Activated CD4-positive, CD25-positive, alpha-beta regulatory T cell treated with anti-CD3 and anti-CD28 coated beads, Interleukin-2, amount 50 U/mL, for 24 hours (primary cell): ENCODE data around the gene FGF12.
A peak's percentile ranks its signal among the peaks of the same experiment; 100 is the strongest.
"Not testable (repeated sequence)": the region's sequence is repeated elsewhere in the genome, so short reads cannot be mapped to it uniquely, and the experiment has no call there.

ENCODE experiments used
- ATAC-seq, 2 donors: fragments of 150-1000 bp; cut with Tn5 transposase; one replicate each; pipeline ENCODE4 v1.10.0; 2021; ENCODE audit warnings: mild to moderate bottlenecking in 1 of 2, moderate library complexity in 1 of 2

FGF12 gene

DNA sequence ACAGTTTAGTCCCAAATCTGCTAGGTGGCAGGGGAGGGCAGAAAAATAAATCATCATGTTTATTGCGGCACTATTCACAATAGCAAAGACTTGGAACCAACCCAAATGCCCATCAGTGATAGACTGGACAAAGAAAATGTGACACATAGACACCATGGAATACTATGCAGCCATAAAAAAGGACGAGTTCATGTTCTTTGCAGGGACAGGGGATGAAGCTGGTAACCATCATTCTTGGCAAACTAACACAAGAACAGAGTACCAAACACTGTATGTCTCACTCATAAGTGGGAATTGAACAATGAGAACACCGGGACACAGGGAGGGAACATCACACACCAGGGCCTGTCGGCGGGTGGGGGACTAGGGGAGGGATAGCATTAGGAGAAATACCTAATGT lies 150.6 kb downstream of the FGF12 start:
- not testable (repeated sequence) for ATAC-seq

- ATAC-seq, result no peak
These were observed 151.3 kb downstream of the FGF12 start for GRCh38 chr3:192575879-192576506.

GRCh38 chr3:192573240-192573639 lies 154.1 kb downstream of the FGF12 start:
- no peak for ATAC-seq

GRCh38 chr3:192570821-192571791 lies 156.2 kb downstream of the FGF12 start:
- no peak for ATAC-seq

DNA sequence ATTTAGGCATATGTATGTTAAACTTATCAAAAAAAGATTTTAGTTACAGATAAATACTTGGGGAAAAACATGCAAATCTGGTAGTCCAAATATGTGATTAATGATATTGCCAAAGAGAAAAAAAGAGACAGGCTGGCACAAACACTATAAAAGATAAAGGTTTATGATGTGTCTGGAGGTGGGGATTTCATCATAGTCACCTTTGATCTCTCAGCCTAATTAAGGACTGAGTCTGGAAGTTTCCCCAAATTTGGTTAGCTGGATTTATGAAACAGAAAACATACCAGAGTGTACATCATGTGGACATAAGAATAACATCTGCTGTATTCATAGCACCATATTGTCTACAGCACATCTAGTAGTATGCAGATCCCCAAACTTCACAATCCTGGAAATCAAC lies 157.0 kb downstream of the FGF12 start:
- ATAC-seq, result no peak

DNA sequence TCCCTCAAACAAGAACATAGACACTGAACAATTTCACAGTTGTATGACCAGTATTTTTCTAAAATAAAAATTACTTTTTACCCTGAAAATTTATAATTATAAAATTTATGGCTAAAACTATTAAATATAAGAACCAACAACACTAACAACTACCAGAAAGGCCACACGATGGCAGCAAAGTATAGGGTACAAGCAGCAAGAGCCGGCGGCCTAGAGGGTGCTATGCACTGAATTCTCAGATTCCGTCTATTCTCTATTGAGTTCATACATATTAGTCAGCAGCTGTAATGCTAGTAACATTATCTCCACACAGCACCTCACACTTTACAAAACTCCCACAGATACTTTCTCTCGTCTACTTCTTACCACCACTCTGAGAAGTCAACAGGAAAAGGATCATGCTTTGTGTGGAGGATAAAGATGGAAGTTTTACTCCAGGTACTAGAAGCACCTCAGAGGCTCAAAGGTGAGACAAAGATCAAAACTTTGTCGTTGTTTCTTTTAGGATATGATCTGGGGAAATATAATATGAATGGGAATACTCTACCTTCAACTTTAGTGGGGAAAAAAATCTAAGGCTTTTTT lies 160.5 kb downstream of the FGF12 start:
- peak; percentile 51 to 58 for ATAC-seq

DNA sequence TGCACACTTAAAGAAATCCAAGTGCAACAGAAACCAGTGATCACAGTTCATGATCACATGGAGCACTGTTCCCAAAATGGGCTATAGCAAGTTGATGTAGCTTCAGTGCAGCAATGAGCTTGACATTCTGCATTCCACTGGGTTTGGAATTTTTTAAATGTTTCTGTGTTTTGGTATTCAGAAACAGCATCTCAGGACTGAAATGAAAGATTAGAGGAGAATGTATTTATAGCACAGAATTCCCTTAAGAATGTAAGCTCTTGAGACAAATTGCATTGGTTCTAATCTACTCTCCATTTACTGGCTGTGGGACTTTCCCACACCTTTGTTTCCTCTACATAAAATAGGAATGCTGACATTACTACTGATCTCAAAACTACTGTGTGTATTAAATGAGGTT lies 162.7 kb downstream of the FGF12 start:
- ATAC-seq, result no peak

DNA sequence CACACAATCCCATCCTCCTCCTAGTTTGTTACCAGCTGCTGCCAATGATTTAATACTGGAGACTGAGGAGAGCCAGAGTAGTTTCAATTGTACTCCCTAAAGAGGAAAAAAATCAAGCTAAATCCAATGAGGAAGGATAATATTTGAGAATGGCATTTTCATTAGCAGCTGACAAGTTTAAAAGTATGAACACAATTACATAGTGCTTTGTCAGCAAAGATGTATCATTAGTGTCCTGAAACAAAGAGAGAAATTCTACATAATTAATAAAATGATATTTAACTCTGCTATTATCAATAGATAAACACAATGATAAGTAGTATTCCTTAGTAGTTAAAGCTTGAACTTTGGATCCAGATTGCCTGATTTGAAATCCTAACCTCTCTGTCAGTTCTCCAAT lies 163.9 kb downstream of the FGF12 start:
- no peak for ATAC-seq

- ATAC-seq, result no peak
These were observed 173.6 kb downstream of the FGF12 start for GRCh38 chr3:192553707-192554106.

- ATAC-seq, result no peak
These were observed 177.0 kb downstream of the FGF12 start for GRCh38 chr3:192550356-192550755.

DNA sequence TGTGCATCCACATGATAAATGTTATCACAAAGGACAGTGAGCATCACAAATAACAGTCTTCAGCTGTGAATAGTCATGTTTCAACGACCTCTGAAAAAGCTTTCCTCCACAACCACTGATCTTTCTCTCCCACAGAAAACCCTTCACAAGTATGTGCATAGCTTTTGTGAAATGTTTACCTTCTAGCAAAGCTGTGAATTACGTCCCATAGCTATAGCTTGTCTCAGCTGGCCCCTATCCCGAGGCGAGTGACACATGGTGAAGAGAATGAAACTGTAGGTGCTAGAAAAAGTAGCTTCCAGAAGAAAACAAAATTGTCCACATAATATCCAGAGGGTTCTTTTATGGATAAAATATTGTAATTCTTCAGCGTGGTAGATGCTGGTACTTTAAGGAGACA lies 182.0 kb downstream of the FGF12 start:
- no peak for ATAC-seq

DNA sequence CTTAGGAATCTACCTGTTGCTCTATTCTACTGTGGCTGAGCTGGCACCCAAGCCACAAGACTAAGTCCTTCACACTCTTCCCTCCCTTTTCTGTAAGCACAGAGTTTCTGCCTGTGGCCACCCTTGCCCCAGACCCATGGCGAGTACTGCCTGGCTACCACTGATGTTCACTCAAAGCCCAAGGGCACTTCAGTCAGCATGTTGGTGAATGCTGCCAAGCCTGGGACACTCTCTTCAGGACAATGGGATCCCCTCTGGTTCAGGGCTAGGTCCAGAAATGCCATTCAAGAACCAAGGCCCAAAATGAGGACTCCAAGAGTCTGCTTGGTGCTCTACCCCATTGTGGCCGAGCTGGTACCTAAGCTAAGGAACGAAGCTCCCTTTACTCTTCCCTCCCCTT lies 184.2 kb downstream of the FGF12 start:
- ATAC-seq, result no peak

DNA sequence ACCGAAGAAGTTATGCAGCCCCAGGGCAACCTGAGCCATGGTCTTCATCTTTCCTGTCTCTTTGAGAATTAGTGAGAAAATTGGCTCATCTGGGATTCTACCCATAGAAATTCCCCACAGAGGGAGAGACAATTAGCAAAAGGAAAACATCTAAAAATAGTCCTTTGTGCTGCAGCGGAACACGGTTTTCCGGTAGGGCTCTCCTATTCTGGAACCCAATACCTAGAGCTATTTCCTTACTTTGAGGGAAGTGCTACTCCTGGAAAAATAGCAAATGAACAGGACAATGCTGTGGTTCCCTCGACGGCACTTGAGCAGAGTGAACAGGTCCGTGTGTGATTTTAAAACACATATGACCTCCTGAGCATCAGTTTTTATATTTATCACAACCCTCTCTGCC lies 210.5 kb downstream of the FGF12 start:
- ATAC-seq, result no peak

- no peak for ATAC-seq
These were observed 211.7 kb downstream of the FGF12 start for GRCh38 chr3:192515664-192516045.

DNA sequence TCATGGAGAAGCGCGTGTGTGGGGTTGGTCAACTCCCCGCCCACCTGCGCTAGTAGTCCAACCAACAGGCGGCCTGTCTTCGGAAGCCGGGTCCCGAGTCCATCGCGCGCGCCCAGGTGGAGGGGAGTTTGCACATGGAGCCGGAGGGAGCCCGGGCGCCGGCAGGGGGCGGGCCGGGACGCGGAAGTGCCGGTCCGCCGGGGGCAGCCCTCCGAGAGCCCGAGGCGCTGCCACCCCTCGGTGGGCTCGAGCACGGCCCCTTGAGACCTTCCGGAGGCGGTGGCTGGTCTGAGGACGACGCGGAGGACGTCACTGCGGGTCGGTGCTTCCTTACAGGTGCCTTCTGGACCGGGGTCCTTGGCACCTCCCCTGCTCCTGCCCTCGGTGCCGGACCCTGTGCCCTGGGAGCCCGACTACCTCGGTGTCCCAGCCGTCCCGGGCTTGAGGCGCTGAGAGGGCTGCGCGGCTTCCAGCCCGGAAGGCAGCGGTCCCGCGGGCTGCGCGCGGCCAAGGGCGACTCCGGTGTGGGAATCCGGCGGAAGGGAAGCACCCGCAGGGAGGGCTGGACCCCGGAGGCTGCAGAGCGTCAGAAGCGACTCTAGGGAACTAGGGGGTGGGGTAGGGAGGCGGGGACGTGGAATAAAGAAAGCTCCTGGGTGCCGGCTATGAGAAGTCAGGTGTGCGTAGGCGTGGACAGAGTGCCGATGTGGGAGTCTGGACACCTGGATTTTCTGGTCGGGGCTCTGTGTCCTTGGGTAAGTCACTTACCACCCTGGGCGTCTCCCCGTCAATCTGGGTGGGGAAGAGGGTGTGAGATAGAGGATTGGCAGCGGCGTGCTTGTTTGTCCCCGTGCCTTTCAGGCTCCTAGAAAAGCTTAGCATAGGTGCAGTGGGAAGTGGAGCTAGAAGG lies 212.3 kb downstream of the FGF12 start:
- no peak for ATAC-seq

DNA sequence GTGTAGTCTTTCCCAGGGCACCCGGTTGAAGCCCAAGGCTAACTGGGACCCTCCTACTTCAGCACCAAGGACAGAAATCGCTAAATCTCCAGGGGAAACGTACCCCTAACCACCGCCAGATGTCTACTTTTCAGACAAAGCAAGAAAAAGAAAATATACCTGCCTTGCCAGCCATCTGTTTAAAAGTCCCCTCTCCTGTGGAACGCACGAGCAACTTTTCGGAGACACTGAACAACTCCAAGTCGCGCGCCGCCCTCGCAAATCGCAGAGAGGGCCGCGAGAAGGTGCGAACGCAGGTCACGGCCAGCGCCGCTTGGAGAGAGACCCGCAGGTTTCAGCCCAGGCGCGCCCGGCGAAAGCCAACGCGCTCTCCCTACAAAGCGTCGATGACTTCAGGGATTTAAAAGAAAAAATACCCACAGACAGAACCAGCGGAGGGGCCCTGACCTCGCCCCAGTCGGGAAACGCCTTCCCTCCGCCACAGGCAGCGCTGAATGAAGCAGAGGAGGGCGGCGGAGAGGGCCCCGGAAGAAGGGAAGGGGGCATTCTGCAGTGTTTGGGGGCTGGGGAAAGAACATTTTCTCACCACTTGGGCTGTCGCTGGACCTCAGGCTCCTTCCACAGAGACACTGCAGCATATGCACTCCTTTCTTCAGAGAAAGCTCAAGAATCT lies 213.1 kb downstream of the FGF12 start:
- no peak for ATAC-seq

- no peak for ATAC-seq
These were observed 221.6 kb downstream of the FGF12 start for GRCh38 chr3:192505731-192506130.

- no peak for ATAC-seq
These were observed 225.9 kb downstream of the FGF12 start for GRCh38 chr3:192501401-192501800.

DNA sequence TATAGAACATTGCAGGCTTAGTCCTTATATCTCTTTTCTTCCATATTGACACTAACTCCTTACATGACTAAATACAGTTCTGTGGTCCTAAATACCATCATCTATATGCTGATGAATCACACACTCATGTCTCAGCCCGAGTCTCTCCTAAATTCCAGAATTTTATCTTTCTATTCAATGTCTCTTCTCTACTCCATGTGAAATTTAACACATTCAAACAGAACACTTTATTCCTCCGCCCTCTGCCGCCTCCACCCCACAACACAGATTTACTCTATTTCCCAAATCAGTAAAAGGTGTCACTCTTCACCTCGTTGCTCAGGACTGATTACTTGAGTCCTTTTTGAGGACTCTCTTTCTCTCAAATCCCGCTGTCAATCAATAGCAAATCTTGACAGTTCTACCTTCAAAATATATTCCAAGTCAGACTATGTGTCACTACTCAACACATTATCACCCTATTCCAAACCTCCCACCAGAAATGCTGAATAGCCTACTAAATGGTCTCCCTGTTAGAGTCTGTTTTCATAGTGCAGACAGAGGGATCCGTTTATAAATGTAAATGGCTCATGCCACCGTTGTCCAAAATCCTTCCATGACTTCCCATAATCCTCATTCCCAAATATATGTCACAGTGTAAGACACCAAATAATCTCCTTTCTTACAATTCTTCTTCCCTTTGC lies 230.3 kb downstream of the FGF12 start:
- ATAC-seq, result no peak

GRCh38 chr3:192494174-192494573 lies 233.2 kb downstream of the FGF12 start:
- ATAC-seq, result no peak

- no peak for ATAC-seq
These were observed 236.6 kb downstream of the FGF12 start for GRCh38 chr3:192490720-192491119.

DNA sequence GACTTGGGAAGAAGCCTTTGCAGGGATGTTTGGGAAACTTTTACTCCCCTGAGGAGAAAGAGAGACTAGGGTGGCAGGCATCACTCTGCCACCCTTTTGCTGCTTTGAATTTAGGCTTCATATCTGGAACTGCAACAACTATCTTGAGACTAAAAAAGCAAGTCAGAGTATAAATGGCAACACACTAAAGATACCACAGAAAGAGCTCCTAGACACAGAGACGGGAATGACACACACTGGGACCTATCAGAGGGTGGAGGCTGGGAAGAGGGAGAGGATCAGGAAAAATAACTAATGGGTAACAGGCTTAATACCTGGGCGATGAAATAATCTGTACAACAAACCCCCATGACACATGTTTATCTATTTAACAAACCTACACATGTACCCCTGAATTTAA lies 237.8 kb downstream of the FGF12 start:
- ATAC-seq, result no peak
